CD14-positive monocyte (primary cell): ENCODE results near the gene DET1. TPM values are rescaled to one million over a fixed set of nuclear protein-coding genes. Genes with fewer than 3 reads are reported as not detected.
"Not testable (repeated sequence)": the region's sequence is repeated elsewhere in the genome, so short reads cannot be mapped to it uniquely, and the experiment has no call there.

Experiments
- DNase-seq, 3 donors: peaks; one replicate each; pipeline ENCODE4 v3.0.0-alpha.2; 2011 to 2022
- H2AFZ ChIP-seq: 2 replicates; pipeline ENCODE4 v1.6.0; 2012; ENCODE audit warnings: mild to moderate bottlenecking, low read depth, low read length, inconsistent platforms; ENCODE audit not compliant: insufficient read depth, poor library complexity, severe bottlenecking
- H3K27ac ChIP-seq, 2 donors: 1 replicate in 1 of 2; 2 replicates in 1 of 2; pipeline ENCODE4 v1.5.1; 2012 to 2013; ENCODE audit warnings: low read length in 2 of 2, control low read depth in 1 of 2, inconsistent platforms in 1 of 2, low read depth in 1 of 2, mild to moderate bottlenecking in 1 of 2
- H3K27me3 ChIP-seq, 2 donors: one replicate each; pipeline versions ENCODE4 v1.6.0 to v1.6.1; 2011 to 2013; ENCODE audit warnings: low read length in 2 of 2; ENCODE audit not compliant: control insufficient read depth in 2 of 2, insufficient read depth in 2 of 2
- H3K36me3 ChIP-seq, 2 donors: replicated peaks in 1 of 2; 1 replicate in 1 of 2; 2 replicates in 1 of 2; pipeline versions ENCODE4 v1.5.1 to v1.6.1; 2012 to 2013; ENCODE audit warnings: low read length in 2 of 2, control low read depth in 1 of 2, inconsistent platforms in 1 of 2, mild to moderate bottlenecking in 1 of 2; ENCODE audit not compliant: insufficient read depth in 2 of 2, control insufficient read depth in 1 of 2
- H3K4me1 ChIP-seq, 2 donors: 1 replicate in 1 of 2; 2 replicates in 1 of 2; pipeline versions ENCODE4 v1.5.1 to v1.6.1; 2012 to 2013; ENCODE audit warnings: low read length in 2 of 2, control low read depth in 1 of 2, inconsistent platforms in 1 of 2, mild to moderate bottlenecking in 1 of 2, moderate library complexity in 1 of 2; ENCODE audit not compliant: insufficient read depth in 2 of 2, control insufficient read depth in 1 of 2
- H3K4me2 ChIP-seq: replicated peaks from 2 replicates; pipeline ENCODE3; 2012; ENCODE audit warnings: low read length, moderate library complexity, mild to moderate bottlenecking; ENCODE audit not compliant: poor library complexity, severe bottlenecking; ENCODE audit errors: extremely low read depth
- H3K4me3 ChIP-seq, 3 experiments: fragments of 200-600 bp in 1 of 3; sonication (generic) in 1 of 3; replicated peaks in 1 of 3; 1 replicate in 2 of 3; 2 replicates in 1 of 3; pipeline ENCODE4 v1.5.1; 2011 to 2013; ENCODE audit warnings: low read length in 3 of 3, mild to moderate bottlenecking in 3 of 3, control low read depth in 2 of 3, low read depth in 2 of 3, inconsistent platforms in 1 of 3, moderate library complexity in 1 of 3
- H3K79me2 ChIP-seq: 2 replicates; pipeline ENCODE4 v1.6.0; 2012; ENCODE audit warnings: mild to moderate bottlenecking, control low read depth, inconsistent platforms, low read length, moderate library complexity; ENCODE audit not compliant: insufficient read depth
- H3K9ac ChIP-seq: 2 replicates; pipeline ENCODE4 v1.6.0; 2017; ENCODE audit warnings: low read length, mild to moderate bottlenecking; ENCODE audit not compliant: insufficient read depth, poor library complexity, severe bottlenecking
- H3K9me3 ChIP-seq, 2 donors: replicated peaks in 1 of 2; 1 replicate in 1 of 2; 2 replicates in 1 of 2; pipeline versions ENCODE4 v1.5.1 to v1.6.1; 2012 to 2013; ENCODE audit warnings: low read length in 2 of 2, control low read depth in 1 of 2; ENCODE audit not compliant: control insufficient read depth in 1 of 2, insufficient read depth in 1 of 2
- H4K20me1 ChIP-seq: 2 replicates; pipeline ENCODE4 v1.6.0; 2012; ENCODE audit warnings: mild to moderate bottlenecking, low read length, control low read depth, moderate library complexity; ENCODE audit not compliant: insufficient read depth
- H3K27ac Mint-ChIP-seq, 7 donors: one replicate each; pipeline ENCODE4 v1.8.0; 2020; ENCODE audit warnings: mild to moderate bottlenecking in 7 of 7, mixed read lengths in 7 of 7, moderate library complexity in 6 of 7, inconsistent platforms in 2 of 7
- H3K27me3 Mint-ChIP-seq, 3 donors: one replicate each; pipeline ENCODE4 v1.8.0; 2021 to 2022; ENCODE audit warnings: low read depth in 3 of 3, mild to moderate bottlenecking in 3 of 3, mixed read lengths in 3 of 3, moderate library complexity in 3 of 3, inconsistent platforms in 1 of 3
- H3K36me3 Mint-ChIP-seq, 2 donors: one replicate each; pipeline ENCODE4 v1.8.0; 2020; ENCODE audit warnings: mixed read lengths in 2 of 2, inconsistent platforms in 1 of 2, mild to moderate bottlenecking in 1 of 2
- H3K4me1 Mint-ChIP-seq: one replicate; pipeline ENCODE4 v1.8.0; 2020; ENCODE audit warnings: mild to moderate bottlenecking, mixed read lengths
- H3K4me3 Mint-ChIP-seq, 2 donors: one replicate each; pipeline ENCODE4 v1.8.0; 2020; ENCODE audit warnings: mild to moderate bottlenecking in 2 of 2, mixed read lengths in 2 of 2, moderate library complexity in 1 of 2
- H3K9me3 Mint-ChIP-seq, 7 donors: one replicate each; pipeline ENCODE4 v1.8.0; 2020 to 2022; ENCODE audit warnings: mixed read lengths in 7 of 7, mild to moderate bottlenecking in 6 of 7, moderate library complexity in 6 of 7, inconsistent platforms in 2 of 7
- CTCF ChIP-seq: fragments of 200-600 bp; IDR thresholded peaks from one replicate; pipeline ENCODE4 v1.8.0; 2022; ENCODE audit warnings: antibody characterized with exemption, mild to moderate bottlenecking
- WGBS: methylation state at CpG from one replicate; pipeline ENCODE4 v1.1.5; 2013; ENCODE audit warnings: missing lambda C conversion rate; ENCODE audit not compliant: insufficient coverage; 5-methylcytosine and 5-hydroxymethylcytosine counted together
- intact Hi-C, 2 donors: fragments of 100-400 bp; cut with micrococcal nuclease; formaldehyde crosslinking; loops; one replicate each; pipeline versions ENCODE4 v1.15.0 to v1.15.1; 2023
- polyA plus RNA-seq, 3 donors: library from polyadenylated mRNA; depleted of rRNA in 1 of 3; unstranded in 2 of 3; stranded (reverse) in 1 of 3; fragments of 300-500 nt in 2 of 3; fragments of >200 nt in 1 of 3; fragmentation: Illumina TruSeq in 2 of 3; gene quantifications; 1 replicate in 2 of 3; 2 replicates in 1 of 3; pipeline ENCODE4 v1.2.3, GENCODE V29; 2012 to 2021

The DET1 gene
- polyA plus RNA-seq, 3 donors, result 0.88 to 3.4 (median 1.8) TPM

- H3K36me3 Mint-ChIP-seq, result peaks cover 57 to 67% of the 10 kb centered on the region in 2 donors
- H3K9me3 Mint-ChIP-seq, result no peaks in the 10 kb centered on the region
- H3K27ac Mint-ChIP-seq, result peak overlapping the region in 1 of 7 donors; percentile 77
These were observed 69.8 kb downstream of the DET1 start for GRCh38 chr15:88476635-88477060.

GRCh38 chr15:88473661-88474293 is 72.7 kb downstream of the DET1 start:
- peaks cover 49 to 58% of the 10 kb centered on the region in 2 donors for H3K36me3 Mint-ChIP-seq
- H3K4me2 ChIP-seq, H4K20me1 ChIP-seq, H3K27ac Mint-ChIP-seq, DNase-seq, H3K27me3 ChIP-seq, H3K27me3 Mint-ChIP-seq, H3K9ac ChIP-seq, H3K9me3 ChIP-seq, H3K27ac ChIP-seq, H3K9me3 Mint-ChIP-seq, H3K4me1 ChIP-seq, H3K79me2 ChIP-seq, intact Hi-C loops, H3K4me1 Mint-ChIP-seq, H3K4me3 Mint-ChIP-seq, H2AFZ ChIP-seq, H3K4me3 ChIP-seq: not testable (repeated sequence)
- peaks cover 53 to 82% of the 10 kb centered on the region in 2 donors for H3K36me3 ChIP-seq
- no CpG with 5 or more reads among the region's 4 CpGs for WGBS

More at GRCh38 chr15:88476635-88477060, 69.8 kb downstream of the DET1 start:
- Histone ChIP-seq H4K20me1 (no peaks in the 10 kb centered on the region), H3K9me3 (no peaks in the 10 kb centered on the region), H3K27me3 (no peaks in the 10 kb centered on the region), H2AFZ (no peak overlapping the region), H3K36me3 (peaks cover 56 to 87% of the 10 kb centered on the region in 2 donors), H3K9ac (no peak overlapping the region), H3K79me2 (no peaks in the 10 kb centered on the region), H3K4me3 (no peak overlapping the region), H3K27ac (peak overlapping the region in 1 of 2 donors; percentile 31), H3K4me2 (no peak overlapping the region), H3K4me1 (no peaks in the 10 kb centered on the region)
- WGBS, result 65% methylated on average over 4 of the region's 8 CpGs
- Mint-ChIP-seq H3K4me1 (no peaks in the 10 kb centered on the region), H3K4me3 (no peak overlapping the region), H3K27me3 (no peaks in the 10 kb centered on the region)
- DNase-seq, result peak in 2 of 3 donors; percentile 2 to 9
- intact Hi-C loops, result no loop called here
- TF ChIP-seq CTCF, result no peak
